ENCODE measurements around the gene CSF3R. TPM values are rescaled to one million over a fixed set of nuclear protein-coding genes. Genes with fewer than 3 reads are reported as not detected.

CSF3R gene
- total and polyA plus RNA-seq, 9 of the 15 experiments (the other 6 are each of a cell fraction or from before 2014, with no cell fraction given), result 0.21 to 0.86 (median 0.40) TPM; not detected in 1

GRCh38 chr1:36517011-36517771, 34.5 kb upstream of the CSF3R start (continued):
- TF ChIP-seq ARID3A (IDR thresholded peaks at IDR 0.05; ENCODE audit: borderline replicate concordance, low read depth, low read length), result no peak
- TF ChIP-seq ZNF589 (CRISPR knock-in tag; IDR thresholded peaks at IDR 0.05; ENCODE audit: low read depth), result no peak
- TF ChIP-seq SRF (CRISPR knock-in tag; IDR thresholded peaks at IDR 0.05), result no peak
- TF ChIP-seq MYBL2 (IDR thresholded peaks at IDR 0.05; ENCODE audit: low read depth), result no peak
- TF ChIP-seq MYBL2 (CRISPR knock-in tag; IDR thresholded peaks at IDR 0.05; ENCODE audit: borderline replicate concordance), result no peak
- TF ChIP-seq ZNF551 (CRISPR knock-in tag; IDR thresholded peaks at IDR 0.05), result no peak
- peak; percentile 44 to 54; a peak in 2 of 4 replicates for TF ChIP-seq TRIM24 (IDR thresholded peaks at IDR 0.05)
- TF ChIP-seq NELFE (IDR thresholded peaks at IDR 0.05; ENCODE audit: insufficient read depth, insufficient read length), result no peak
- TF ChIP-seq KAT7 (CRISPR knock-in tag; IDR thresholded peaks at IDR 0.05; ENCODE audit: borderline replicate concordance), result no peak
- TF ChIP-seq HNRNPK (IDR thresholded peaks at IDR 0.05; ENCODE audit: low read depth, low read length, poor library complexity, severe bottlenecking), result no peak
- no peak for TF ChIP-seq HIVEP1 (CRISPR knock-in tag; IDR thresholded peaks at IDR 0.05)
- no peak for TF ChIP-seq RHOXF2B (CRISPR knock-in tag; conservative IDR thresholded peaks at IDR 0.05)
- no peak for TF ChIP-seq HINFP (tag; conservative IDR thresholded peaks at IDR 0.05; ENCODE audit: low read depth)
- no peak for TF ChIP-seq CHD1 (IDR thresholded peaks at IDR 0.05; ENCODE audit: low read length)
- no peak for TF ChIP-seq MAFG (tag; conservative IDR thresholded peaks at IDR 0.05)
- TF ChIP-seq ELK3 (CRISPR knock-in tag; IDR thresholded peaks at IDR 0.05), result no peak
- no peak for TF ChIP-seq PHF20 (IDR thresholded peaks at IDR 0.05; ENCODE audit: partially characterized antibody)
- TF ChIP-seq NCOA6 (IDR thresholded peaks at IDR 0.05), result no peak
- no peak; the same call in 1 of the 2 replicates for TF ChIP-seq NFIC (IDR thresholded peaks at IDR 0.05)
- TF ChIP-seq THRAP3 (IDR thresholded peaks at IDR 0.05; ENCODE audit: borderline replicate concordance), result no peak
- TF ChIP-seq POLR2B (IDR thresholded peaks at IDR 0.05; ENCODE audit: low read depth, partially characterized antibody), result no peak
- no peak for TF ChIP-seq WHSC1 (IDR thresholded peaks at IDR 0.05; ENCODE audit: low read length)
- TF ChIP-seq ZNF639 (CRISPR knock-in tag; conservative IDR thresholded peaks at IDR 0.05 in 1 of 2, IDR thresholded peaks at IDR 0.05 in 1 of 2), result no peak
- no peak for TF ChIP-seq RFX1 (IDR thresholded peaks at IDR 0.05)

Measured in K562 (cell line).